ENCODE results near the gene NFASC.

Gene NFASC

DNA sequence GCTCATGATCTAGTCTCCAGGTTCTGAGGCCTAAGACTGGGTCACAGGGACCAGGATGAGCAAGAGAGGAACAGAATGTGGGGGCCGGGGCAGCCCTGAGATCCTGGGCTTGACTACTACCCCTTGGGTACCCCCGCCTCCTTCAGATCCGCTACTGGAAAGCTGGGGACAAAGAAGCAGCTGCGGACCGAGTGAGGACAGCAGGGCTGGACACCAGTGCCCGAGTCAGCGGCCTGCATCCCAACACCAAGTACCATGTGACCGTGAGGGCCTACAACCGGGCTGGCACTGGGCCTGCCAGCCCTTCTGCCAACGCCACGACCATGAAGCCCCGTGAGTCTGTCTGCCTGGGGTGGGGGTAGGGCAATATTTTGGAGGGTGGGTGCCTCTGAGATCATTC, 201.1 kb downstream of the NFASC start:
- H3K36me3 ChIP-seq (ENCODE audit: control insufficient read depth, insufficient read depth, low read length) = no peaks in the 10 kb centered on the region
- no peaks in the 10 kb centered on the region; the same call in 1 of the 2 replicates for H3K27me3 ChIP-seq (replicated peaks; ENCODE audit: control insufficient read depth, insufficient read depth, low read length)
- TF ChIP-seq, protein P1, sequence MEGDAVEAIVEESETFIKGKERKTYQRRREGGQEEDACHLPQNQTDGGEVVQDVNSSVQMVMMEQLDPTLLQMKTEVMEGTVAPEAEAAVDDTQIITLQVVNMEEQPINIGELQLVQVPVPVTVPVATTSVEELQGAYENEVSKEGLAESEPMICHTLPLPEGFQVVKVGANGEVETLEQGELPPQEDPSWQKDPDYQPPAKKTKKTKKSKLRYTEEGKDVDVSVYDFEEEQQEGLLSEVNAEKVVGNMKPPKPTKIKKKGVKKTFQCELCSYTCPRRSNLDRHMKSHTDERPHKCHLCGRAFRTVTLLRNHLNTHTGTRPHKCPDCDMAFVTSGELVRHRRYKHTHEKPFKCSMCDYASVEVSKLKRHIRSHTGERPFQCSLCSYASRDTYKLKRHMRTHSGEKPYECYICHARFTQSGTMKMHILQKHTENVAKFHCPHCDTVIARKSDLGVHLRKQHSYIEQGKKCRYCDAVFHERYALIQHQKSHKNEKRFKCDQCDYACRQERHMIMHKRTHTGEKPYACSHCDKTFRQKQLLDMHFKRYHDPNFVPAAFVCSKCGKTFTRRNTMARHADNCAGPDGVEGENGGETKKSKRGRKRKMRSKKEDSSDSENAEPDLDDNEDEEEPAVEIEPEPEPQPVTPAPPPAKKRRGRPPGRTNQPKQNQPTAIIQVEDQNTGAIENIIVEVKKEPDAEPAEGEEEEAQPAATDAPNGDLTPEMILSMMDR (IDR thresholded peaks at IDR 0.05; ENCODE audit: insufficient read depth, low read length, poor library complexity, severe bottlenecking) = no peak
- H3K4me3 ChIP-seq (replicated peaks; ENCODE audit: low read depth, low read length) = no peak overlapping the region
- DNase-seq (ENCODE audit: extremely low read depth, insufficient read length) = no peak

DNA sequence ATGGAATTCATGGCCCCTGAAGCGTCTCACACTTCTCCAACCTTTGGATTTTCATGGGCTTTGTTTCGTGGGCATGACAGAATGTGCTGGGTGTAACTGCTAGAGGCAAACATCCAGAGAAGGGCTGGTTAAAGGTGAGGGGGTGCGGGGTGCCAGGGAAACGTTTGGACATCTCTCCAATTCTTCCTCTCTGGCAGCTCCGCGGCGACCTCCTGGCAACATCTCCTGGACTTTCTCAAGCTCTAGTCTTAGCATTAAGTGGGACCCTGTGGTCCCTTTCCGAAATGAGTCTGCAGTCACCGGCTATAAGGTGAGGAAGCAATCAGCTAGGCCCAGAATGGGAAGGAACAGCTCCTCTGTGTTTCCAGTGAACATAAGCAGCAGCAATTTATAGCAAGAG, 201.6 kb downstream of the NFASC start:
- Histone ChIP-seq H3K4me3 (replicated peaks; ENCODE audit: low read depth, low read length) (no peak overlapping the region), H3K36me3 (ENCODE audit: control insufficient read depth, insufficient read depth, low read length) (no peaks in the 10 kb centered on the region), H3K27me3 (replicated peaks; ENCODE audit: control insufficient read depth, insufficient read depth, low read length) (no peaks in the 10 kb centered on the region)
- DNase-seq (ENCODE audit: extremely low read depth, insufficient read length) = no peak
- TF ChIP-seq, protein P1 (IDR thresholded peaks at IDR 0.05; ENCODE audit: insufficient read depth, low read length, poor library complexity, severe bottlenecking) = no peak
